HFFc6 (cell line): ENCODE measurements around the gene ATAD3B. TPM values are rescaled to one million over a fixed set of nuclear protein-coding genes. Genes with fewer than 3 reads are reported as not detected.

Experiments used
- DNase-seq: peaks from one replicate; pipeline ENCODE4 v3.0.0-alpha.2; 2018
- H3K27ac Mint-ChIP-seq: 2 replicates; pipeline ENCODE4 v1.8.0; 2020; ENCODE audit warnings: mild to moderate bottlenecking, mixed read lengths
- H3K27me3 Mint-ChIP-seq: 2 replicates; pipeline ENCODE4 v1.8.0; 2021; ENCODE audit warnings: mild to moderate bottlenecking, moderate library complexity, mixed read lengths; ENCODE audit not compliant: insufficient read depth
- H3K36me3 Mint-ChIP-seq: 2 replicates; pipeline ENCODE4 v1.8.0; 2021; ENCODE audit warnings: low read depth, mixed read lengths
- H3K4me1 Mint-ChIP-seq: 2 replicates; pipeline ENCODE4 v1.8.0; 2020; ENCODE audit warnings: low read depth, mixed read lengths
- H3K4me3 Mint-ChIP-seq: 2 replicates; pipeline ENCODE4 v1.8.0; 2020; ENCODE audit warnings: mild to moderate bottlenecking, moderate library complexity, mixed read lengths
- H3K9me3 Mint-ChIP-seq: 2 replicates; pipeline ENCODE4 v1.8.0; 2020; ENCODE audit warnings: mild to moderate bottlenecking, mixed read lengths
- total RNA-seq, 6 experiments: library from RNA; stranded (reverse); fragmentation: NEBNext Ultra II Directional; extraction: Animal tissue kit (Norgen Biotek cat#: 25700); gene quantifications; 2 replicates in 1 of 6; 3 replicates in 5 of 6; pipeline ENCODE4 v1.2.3, GENCODE V29; 2021
- TF ChIP-seq, protein P1 (sequence below): fragments of 200-600 bp; sonication (generic); IDR thresholded peaks from 2 replicates; pipeline ENCODE4 v1.5.0; 2021; ENCODE audit warnings: antibody characterized with exemption, mild to moderate bottlenecking

Gene ATAD3B
- total RNA-seq, 6 experiments from 2014 or later: 21.0 to 24.8 (median 23.0) TPM

DNA sequence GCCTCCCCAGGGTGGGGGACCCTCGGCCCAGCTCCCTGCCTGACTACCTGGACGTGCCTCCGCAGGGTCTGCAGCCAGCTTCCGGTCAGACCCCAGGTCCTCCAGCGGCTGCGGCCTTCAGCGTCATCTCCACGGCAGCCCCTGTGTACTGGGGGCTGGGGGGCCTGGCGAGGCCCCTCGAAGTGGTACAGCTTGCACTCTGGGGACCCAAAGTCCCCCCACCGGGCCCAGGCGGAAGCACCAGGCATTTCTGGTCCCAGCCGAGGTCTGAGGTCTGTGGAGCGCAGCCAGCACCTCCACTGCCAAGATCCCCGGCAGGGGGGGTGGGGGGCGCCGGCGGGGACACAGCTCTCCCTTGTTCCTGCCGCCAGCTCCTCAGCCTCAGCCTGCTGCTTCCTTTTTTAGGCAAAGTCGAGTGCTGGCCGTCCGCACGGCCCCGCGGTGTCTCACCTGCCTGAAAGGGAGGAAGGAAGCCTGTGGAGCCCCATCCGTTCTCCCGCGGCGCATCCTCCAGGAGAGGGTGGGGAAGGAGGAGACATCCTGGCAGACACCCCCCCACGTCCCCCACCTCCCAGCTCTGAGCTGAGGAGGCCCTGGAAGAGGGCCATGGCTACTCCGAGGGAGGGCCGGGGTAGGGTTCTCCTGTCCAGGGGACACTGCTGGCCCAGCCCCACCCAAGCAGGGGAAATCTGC, 37.3 kb upstream of the ATAD3B start:
- Mint-ChIP-seq H3K36me3 (no peaks in the 10 kb centered on the region), H3K27me3 (peaks cover 4% of the 10 kb centered on the region; the same call in 1 of the 2 replicates), H3K4me1 (peaks cover 9% of the 10 kb centered on the region; the same call in 1 of the 2 replicates), H3K4me3 (no peak overlapping the region), H3K9me3 (no peaks in the 10 kb centered on the region), H3K27ac (no peak overlapping the region)
- TF ChIP-seq, protein P1, sequence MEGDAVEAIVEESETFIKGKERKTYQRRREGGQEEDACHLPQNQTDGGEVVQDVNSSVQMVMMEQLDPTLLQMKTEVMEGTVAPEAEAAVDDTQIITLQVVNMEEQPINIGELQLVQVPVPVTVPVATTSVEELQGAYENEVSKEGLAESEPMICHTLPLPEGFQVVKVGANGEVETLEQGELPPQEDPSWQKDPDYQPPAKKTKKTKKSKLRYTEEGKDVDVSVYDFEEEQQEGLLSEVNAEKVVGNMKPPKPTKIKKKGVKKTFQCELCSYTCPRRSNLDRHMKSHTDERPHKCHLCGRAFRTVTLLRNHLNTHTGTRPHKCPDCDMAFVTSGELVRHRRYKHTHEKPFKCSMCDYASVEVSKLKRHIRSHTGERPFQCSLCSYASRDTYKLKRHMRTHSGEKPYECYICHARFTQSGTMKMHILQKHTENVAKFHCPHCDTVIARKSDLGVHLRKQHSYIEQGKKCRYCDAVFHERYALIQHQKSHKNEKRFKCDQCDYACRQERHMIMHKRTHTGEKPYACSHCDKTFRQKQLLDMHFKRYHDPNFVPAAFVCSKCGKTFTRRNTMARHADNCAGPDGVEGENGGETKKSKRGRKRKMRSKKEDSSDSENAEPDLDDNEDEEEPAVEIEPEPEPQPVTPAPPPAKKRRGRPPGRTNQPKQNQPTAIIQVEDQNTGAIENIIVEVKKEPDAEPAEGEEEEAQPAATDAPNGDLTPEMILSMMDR: no peak
- DNase-seq: no peak

DNA sequence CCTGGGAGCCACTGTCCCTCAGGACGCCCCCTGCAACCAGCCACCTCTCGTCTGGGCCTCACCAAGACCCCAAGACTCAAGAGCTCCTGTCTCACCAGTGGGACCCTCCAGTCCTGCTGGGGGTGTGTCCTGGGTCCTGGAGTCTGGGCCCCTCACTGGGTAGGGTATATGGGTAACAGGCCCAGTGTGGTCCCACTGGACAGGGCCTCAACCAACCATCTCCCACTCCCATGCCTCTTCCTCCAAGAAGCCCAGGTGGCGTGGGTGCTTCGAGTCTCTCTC, 36.8 kb upstream of the ATAD3B start:
- TF ChIP-seq, protein P1: no peak
- Mint-ChIP-seq H3K27me3 (peaks cover 4% of the 10 kb centered on the region; the same call in 1 of the 2 replicates), H3K27ac (no peak overlapping the region), H3K4me1 (peaks cover 5% of the 10 kb centered on the region; the same call in 1 of the 2 replicates), H3K4me3 (no peak overlapping the region), H3K36me3 (no peaks in the 10 kb centered on the region), H3K9me3 (no peaks in the 10 kb centered on the region)
- DNase-seq: no peak

DNA sequence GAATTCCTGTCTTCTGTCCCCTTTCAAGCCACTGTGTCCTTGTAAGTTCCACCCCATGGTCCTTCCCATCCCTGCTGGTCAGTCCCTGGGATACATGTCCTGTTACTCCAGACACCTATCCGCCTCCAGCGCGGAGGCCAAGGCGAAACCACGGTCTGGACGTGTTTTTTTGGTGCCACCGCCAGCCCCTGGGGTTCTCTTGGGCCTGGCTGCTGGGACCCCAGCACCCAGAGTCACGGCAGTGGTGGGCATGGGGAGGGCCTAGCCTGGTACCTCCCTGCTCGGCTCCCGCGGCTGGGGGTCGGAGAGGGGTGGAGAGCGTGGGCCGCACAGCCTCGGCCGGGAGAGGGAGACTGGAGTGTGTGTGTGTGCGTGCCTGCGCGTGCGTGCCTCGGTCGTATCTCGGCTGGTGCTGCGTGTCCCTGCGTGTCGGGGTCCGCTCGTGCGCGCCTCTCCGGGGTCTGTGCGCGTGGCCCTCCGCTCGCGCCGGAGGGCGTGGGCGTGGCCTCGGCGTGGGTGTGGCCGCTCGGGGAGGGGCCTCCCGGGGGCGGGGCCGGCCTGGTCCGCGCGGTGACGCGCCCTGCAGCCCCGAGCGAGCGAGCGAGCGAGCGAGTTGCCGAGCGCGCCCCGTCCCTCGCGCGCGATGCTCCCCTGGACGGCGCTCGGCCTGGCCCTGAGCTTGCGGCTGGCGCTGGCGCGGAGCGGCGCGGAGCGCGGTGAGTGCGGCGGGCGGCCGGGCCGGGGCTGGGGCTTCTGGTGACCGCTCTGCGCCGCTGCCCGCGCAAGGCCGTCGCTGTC, 36.3 kb upstream of the ATAD3B start, which contains the start of gene VWA1:
Gene VWA1 (plus strand): TSS at position 585 of the 798 bp plus-strand sequence. CDS start 59 bp downstream, at position 644.
- H3K36me3 Mint-ChIP-seq: no peaks in the 10 kb centered on the region
- TF ChIP-seq, protein P1: no peak
- H3K27me3 Mint-ChIP-seq: peaks cover 4% of the 10 kb centered on the region; the same call in 1 of the 2 replicates
- no peak within 1 kb of the TSS for H3K27ac Mint-ChIP-seq
- no peaks in the 10 kb centered on the region; the same call in 1 of the 2 replicates for H3K4me1 Mint-ChIP-seq
- no peak within 1 kb of the TSS for H3K4me3 Mint-ChIP-seq
- no peaks in the 10 kb centered on the region for H3K9me3 Mint-ChIP-seq
- no peak for DNase-seq

DNA sequence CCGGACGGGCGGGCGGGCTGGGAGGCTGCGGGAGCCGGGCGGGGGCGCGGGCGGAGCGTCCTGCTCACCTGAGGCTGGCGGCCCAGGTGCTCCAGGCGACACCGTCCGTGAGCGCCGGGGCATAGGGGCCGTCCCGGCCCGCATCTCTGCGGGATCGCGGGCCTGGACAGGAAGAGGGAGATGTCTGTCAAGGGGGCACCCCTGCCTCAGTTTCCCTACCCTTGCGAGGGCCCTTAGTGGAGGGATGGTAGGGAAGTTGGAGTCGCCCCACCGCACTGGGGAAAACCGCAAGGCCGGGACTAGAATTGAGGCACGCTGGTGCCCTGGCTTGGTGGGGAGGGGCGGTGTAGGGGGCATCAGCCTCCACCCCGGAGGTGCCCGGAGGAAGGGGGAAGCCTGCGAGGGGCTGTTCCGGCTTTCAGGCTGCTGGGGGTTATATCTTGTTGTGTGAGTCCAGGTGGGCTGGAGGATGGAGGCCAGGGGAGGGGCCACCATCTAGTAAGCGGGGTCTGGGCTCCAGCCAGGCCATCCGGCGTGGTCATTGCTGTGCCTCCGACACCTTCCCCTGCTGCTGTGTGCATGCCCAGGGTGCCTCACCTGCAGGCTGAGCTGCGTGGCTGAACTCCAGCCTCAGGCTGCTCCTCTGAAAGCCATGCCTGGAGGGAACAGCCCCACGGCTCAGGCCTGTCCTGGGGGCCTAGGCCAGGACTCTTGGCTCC, 35.5 kb upstream of the ATAD3B start:
- peaks cover 4% of the 10 kb centered on the region; the same call in 1 of the 2 replicates for H3K27me3 Mint-ChIP-seq
- no peaks in the 10 kb centered on the region for H3K4me1 Mint-ChIP-seq
- TF ChIP-seq, protein P1: no peak
- H3K36me3 Mint-ChIP-seq: no peaks in the 10 kb centered on the region
- H3K4me3 Mint-ChIP-seq: no peak overlapping the region
- H3K27ac Mint-ChIP-seq: no peak overlapping the region
- DNase-seq: no peak
- H3K9me3 Mint-ChIP-seq: no peaks in the 10 kb centered on the region

DNA sequence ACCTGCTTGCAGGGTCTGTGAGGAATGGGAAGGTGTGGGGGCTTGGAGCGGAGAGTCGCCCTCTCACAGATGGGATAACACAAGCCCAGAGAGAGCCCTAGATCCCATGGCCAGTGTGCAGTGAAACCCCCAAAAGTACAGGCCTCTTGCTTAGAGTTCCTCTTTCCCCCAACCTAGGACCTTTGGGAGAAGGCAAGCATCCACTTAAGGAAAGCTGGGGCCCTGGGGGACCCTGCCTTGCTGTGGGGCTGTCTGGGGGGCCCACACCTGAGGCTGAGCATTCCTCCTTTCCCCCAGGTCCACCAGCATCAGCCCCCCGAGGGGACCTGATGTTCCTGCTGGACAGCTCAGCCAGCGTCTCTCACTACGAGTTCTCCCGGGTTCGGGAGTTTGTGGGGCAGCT, 34.9 kb upstream of the ATAD3B start:
- TF ChIP-seq, protein P1: no peak
- H3K27me3 Mint-ChIP-seq: peaks cover 4% of the 10 kb centered on the region; the same call in 1 of the 2 replicates
- no peaks in the 10 kb centered on the region for H3K4me1 Mint-ChIP-seq
- no peaks in the 10 kb centered on the region for H3K36me3 Mint-ChIP-seq
- DNase-seq: no peak
- H3K27ac Mint-ChIP-seq: no peak overlapping the region
- H3K4me3 Mint-ChIP-seq: no peak overlapping the region
- no peaks in the 10 kb centered on the region for H3K9me3 Mint-ChIP-seq
